ENCODE measurements around the gene RAP2A.

The RAP2A gene

DNA sequence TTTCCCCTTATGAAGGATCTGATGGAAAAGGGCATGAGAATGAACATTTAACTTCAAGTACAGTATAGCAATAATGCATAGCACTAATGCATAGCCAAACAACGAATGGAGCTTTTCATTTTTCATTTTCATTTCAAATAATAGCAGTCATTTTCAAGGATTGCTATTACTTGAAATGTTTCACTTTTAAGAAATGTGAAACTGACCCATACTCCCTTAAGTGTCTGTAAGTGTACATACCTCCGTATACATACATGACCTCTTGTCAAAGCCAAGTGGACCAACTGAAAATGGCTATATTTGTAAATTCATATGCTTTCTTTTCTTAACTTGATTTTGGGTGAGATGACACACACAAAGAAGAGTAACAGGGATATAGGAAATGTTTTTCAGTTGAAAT is 3.8 kb downstream of the RAP2A start:
- no peak for DNase-seq (ENCODE audit: low read depth in 1 of 2, low spot score in 1 of 2)
- H3K4me3 ChIP-seq (replicated peaks; ENCODE audit: insufficient read depth, low read length), result no peak overlapping the region
- H3K27me3 ChIP-seq (ENCODE audit: insufficient read depth, poor library complexity, severe bottlenecking), result no peaks in the 10 kb centered on the region
- TF ChIP-seq GABPA (IDR thresholded peaks at IDR 0.05; ENCODE audit: low read depth) (no peak), POLR2AphosphoS5 (IDR thresholded peaks at IDR 0.05; ENCODE audit: low read depth) (no peak), REST (IDR thresholded peaks at IDR 0.05; ENCODE audit: insufficient replicate concordance, low read depth) (no peak), SPI1 (IDR thresholded peaks at IDR 0.05; ENCODE audit: borderline replicate concordance, low read depth) (no peak)
- TF ChIP-seq, protein P1, sequence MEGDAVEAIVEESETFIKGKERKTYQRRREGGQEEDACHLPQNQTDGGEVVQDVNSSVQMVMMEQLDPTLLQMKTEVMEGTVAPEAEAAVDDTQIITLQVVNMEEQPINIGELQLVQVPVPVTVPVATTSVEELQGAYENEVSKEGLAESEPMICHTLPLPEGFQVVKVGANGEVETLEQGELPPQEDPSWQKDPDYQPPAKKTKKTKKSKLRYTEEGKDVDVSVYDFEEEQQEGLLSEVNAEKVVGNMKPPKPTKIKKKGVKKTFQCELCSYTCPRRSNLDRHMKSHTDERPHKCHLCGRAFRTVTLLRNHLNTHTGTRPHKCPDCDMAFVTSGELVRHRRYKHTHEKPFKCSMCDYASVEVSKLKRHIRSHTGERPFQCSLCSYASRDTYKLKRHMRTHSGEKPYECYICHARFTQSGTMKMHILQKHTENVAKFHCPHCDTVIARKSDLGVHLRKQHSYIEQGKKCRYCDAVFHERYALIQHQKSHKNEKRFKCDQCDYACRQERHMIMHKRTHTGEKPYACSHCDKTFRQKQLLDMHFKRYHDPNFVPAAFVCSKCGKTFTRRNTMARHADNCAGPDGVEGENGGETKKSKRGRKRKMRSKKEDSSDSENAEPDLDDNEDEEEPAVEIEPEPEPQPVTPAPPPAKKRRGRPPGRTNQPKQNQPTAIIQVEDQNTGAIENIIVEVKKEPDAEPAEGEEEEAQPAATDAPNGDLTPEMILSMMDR (IDR thresholded peaks at IDR 0.05; ENCODE audit: insufficient read depth, low read length), result no peak
- no peak overlapping the region for H3K27ac ChIP-seq (replicated peaks)

DNA sequence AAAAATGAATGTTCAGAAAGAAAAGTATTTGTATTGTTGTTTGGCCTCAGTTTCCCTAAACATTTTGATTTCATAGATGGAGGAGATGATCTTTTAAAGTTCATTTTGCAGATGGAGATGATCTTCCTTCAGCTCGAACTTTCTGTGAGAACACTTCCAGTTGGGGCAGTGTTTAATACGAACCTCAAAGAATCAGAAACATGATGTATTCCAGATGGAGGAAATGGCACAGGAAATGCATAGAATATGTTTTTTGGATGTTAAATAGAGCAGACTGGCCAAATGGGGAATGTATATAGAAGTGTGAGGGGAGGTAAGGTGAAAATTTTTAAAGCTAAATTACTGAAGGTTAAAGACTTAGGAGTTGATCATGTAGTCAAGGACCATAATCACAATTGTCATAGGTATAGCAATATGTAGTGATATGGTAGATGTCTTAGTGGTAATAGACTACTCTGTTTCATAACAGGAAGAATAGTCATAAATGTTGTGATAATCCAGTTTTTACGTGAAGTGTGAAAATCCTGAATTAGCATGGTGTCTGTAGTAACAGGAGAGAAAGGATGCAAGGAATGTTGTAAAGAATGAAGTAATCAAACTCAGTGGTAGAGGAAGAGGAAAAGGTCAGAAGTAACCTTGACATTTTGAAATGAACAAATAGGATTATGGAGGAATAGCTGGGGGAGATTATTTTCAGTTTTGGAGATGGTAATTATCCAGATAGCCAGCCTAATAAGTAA is 5.1 kb downstream of the RAP2A start:
- no peak for DNase-seq (ENCODE audit: low read depth in 1 of 2, low spot score in 1 of 2)
- H3K27ac ChIP-seq (replicated peaks), result no peak overlapping the region
- TF ChIP-seq REST (IDR thresholded peaks at IDR 0.05; ENCODE audit: insufficient replicate concordance, low read depth), result no peak
- TF ChIP-seq, protein P1 (IDR thresholded peaks at IDR 0.05; ENCODE audit: insufficient read depth, low read length), result no peak
- TF ChIP-seq SPI1 (IDR thresholded peaks at IDR 0.05; ENCODE audit: borderline replicate concordance, low read depth), result no peak
- no peak for TF ChIP-seq GABPA (IDR thresholded peaks at IDR 0.05; ENCODE audit: low read depth)
- no peaks in the 10 kb centered on the region for H3K27me3 ChIP-seq (ENCODE audit: insufficient read depth, poor library complexity, severe bottlenecking)
- no peak overlapping the region for H3K4me3 ChIP-seq (replicated peaks; ENCODE audit: insufficient read depth, low read length)

GRCh38 chr13:97440598-97441170 is 6.7 kb downstream of the RAP2A start:
- H3K4me3 ChIP-seq (replicated peaks; ENCODE audit: insufficient read depth, low read length), result no peak overlapping the region
- no peaks in the 10 kb centered on the region for H3K27me3 ChIP-seq (ENCODE audit: insufficient read depth, poor library complexity, severe bottlenecking)
- no peak overlapping the region for H3K27ac ChIP-seq (replicated peaks)
- TF ChIP-seq POLR2AphosphoS5 (IDR thresholded peaks at IDR 0.05; ENCODE audit: low read depth) (no peak), SPI1 (IDR thresholded peaks at IDR 0.05; ENCODE audit: borderline replicate concordance, low read depth) (no peak), GABPA (IDR thresholded peaks at IDR 0.05; ENCODE audit: low read depth) (no peak), REST (IDR thresholded peaks at IDR 0.05; ENCODE audit: insufficient replicate concordance, low read depth) (no peak)
- TF ChIP-seq, protein P1 (IDR thresholded peaks at IDR 0.05; ENCODE audit: insufficient read depth, low read length), result no peak
- DNase-seq (ENCODE audit: low read depth in 1 of 2, low spot score in 1 of 2), result no peak
